Endodermal cell (in vitro differentiated cells): ENCODE data around the gene KHDC1. TPM values are rescaled to one million over a fixed set of nuclear protein-coding genes. Genes with fewer than 3 reads are reported as not detected.
"Not testable (repeated sequence)": the region's sequence is repeated elsewhere in the genome, so short reads cannot be mapped to it uniquely, and the experiment has no call there.

ENCODE experiments used
- DNase-seq: peaks from one replicate; pipeline ENCODE4 v3.0.0-alpha.2; 2017
- H3K27ac ChIP-seq: 2 replicates; pipeline ENCODE4 v1.5.1; 2013; ENCODE audit warnings: mild to moderate bottlenecking, low read depth, low read length, moderate library complexity
- H3K27me3 ChIP-seq: 2 replicates; pipeline ENCODE4 v1.6.1; 2013; ENCODE audit warnings: mild to moderate bottlenecking, low read length, moderate library complexity; ENCODE audit not compliant: insufficient read depth, control insufficient read depth, poor library complexity, severe bottlenecking
- H3K36me3 ChIP-seq: 2 replicates; pipeline ENCODE4 v1.7.0; 2013; ENCODE audit warnings: mild to moderate bottlenecking, low read length, moderate library complexity; ENCODE audit not compliant: control insufficient read depth, insufficient read depth
- H3K4me1 ChIP-seq: one replicate; pipeline ENCODE4 v1.7.0; 2013; ENCODE audit warnings: low read length; ENCODE audit not compliant: control insufficient read depth, insufficient read depth
- H3K4me3 ChIP-seq: 2 replicates; pipeline ENCODE4 v1.5.1; 2013; ENCODE audit warnings: mild to moderate bottlenecking, low read length, moderate library complexity
- H3K9ac ChIP-seq: 2 replicates; pipeline ENCODE4 v1.6.1; 2013; ENCODE audit warnings: mild to moderate bottlenecking, low read length, moderate library complexity; ENCODE audit not compliant: poor library complexity, severe bottlenecking; ENCODE audit errors: extremely low read depth
- H3K9me3 ChIP-seq: 2 replicates; pipeline ENCODE4 v1.6.1; 2013; ENCODE audit warnings: mild to moderate bottlenecking, low read length, moderate library complexity; ENCODE audit not compliant: control insufficient read depth
- H3K27ac Mint-ChIP-seq: 2 replicates; pipeline ENCODE4 v1.8.0; 2020; ENCODE audit warnings: mixed read lengths
- H3K27me3 Mint-ChIP-seq: 2 replicates; pipeline ENCODE4 v1.8.0; 2021; ENCODE audit warnings: mild to moderate bottlenecking, mixed read lengths; ENCODE audit not compliant: insufficient read depth
- H3K36me3 Mint-ChIP-seq: 2 replicates; pipeline ENCODE4 v1.8.0; 2020; ENCODE audit warnings: low read depth, mixed read lengths
- H3K4me1 Mint-ChIP-seq: 2 replicates; pipeline ENCODE4 v1.8.0; 2020; ENCODE audit warnings: mixed read lengths
- H3K4me3 Mint-ChIP-seq: 2 replicates; pipeline ENCODE4 v1.8.0; 2020; ENCODE audit warnings: mild to moderate bottlenecking, moderate library complexity, mixed read lengths
- H3K9me3 Mint-ChIP-seq: 2 replicates; pipeline ENCODE4 v1.8.0; 2020; ENCODE audit warnings: mild to moderate bottlenecking, mixed read lengths
- CTCF ChIP-seq: fragments of 200-600 bp; sonication (generic); conservative IDR thresholded peaks from 2 replicates; pipeline ENCODE4 v1.5.0; 2021; ENCODE audit warnings: antibody characterized with exemption, mild to moderate bottlenecking
- WGBS, 2 experiments: methylation state at CpG; one replicate each; pipeline versions ENCODE4 v1.1.5 to v1.1.7; 2013; ENCODE audit warnings: missing lambda C conversion rate in 2 of 2, mixed read lengths in 1 of 2; ENCODE audit not compliant: insufficient coverage in 1 of 2, insufficient read length in 1 of 2; 5-methylcytosine and 5-hydroxymethylcytosine counted together
- total RNA-seq, 2 donors: library from RNA; stranded (reverse); fragmentation: NEBNext Ultra II Directional in 1 of 2; extraction: Animal tissue kit (Norgen Biotek cat#: 25700) in 1 of 2; gene quantifications; 2 replicates in 1 of 2; 3 replicates in 1 of 2; pipeline ENCODE4 v1.2.1, GENCODE V29; 2021

KHDC1 gene
- total RNA-seq, 2 donors from 2014 or later, result 5.4 to 7.1 TPM

GRCh38 chr6:73282871-73283270, 19.9 kb upstream of the KHDC1 start:
- H3K27ac Mint-ChIP-seq, result peak overlapping the region; percentile 23

GRCh38 chr6:73281684-73282083, 18.7 kb upstream of the KHDC1 start:
- not testable (repeated sequence) for H3K27ac ChIP-seq, H3K9ac ChIP-seq, DNase-seq, H3K36me3 ChIP-seq, H3K9me3 Mint-ChIP-seq, H3K27ac Mint-ChIP-seq, H3K27me3 ChIP-seq, H3K4me1 Mint-ChIP-seq, H3K4me3 ChIP-seq, H3K9me3 ChIP-seq, H3K4me1 ChIP-seq, H3K27me3 Mint-ChIP-seq, H3K4me3 Mint-ChIP-seq
- 100% methylated on average over 2 to 4 of the region's 4 CpGs for WGBS, 2 experiments
- peaks cover 13% of the 10 kb centered on the region for H3K36me3 Mint-ChIP-seq

More at GRCh38 chr6:73282871-73283270, 19.9 kb upstream of the KHDC1 start:
- Histone ChIP-seq H3K27me3 (no peaks in the 10 kb centered on the region), H3K4me1 (no peaks in the 10 kb centered on the region), H3K9me3 (no peaks in the 10 kb centered on the region), H3K27ac (no peak overlapping the region), H3K36me3 (peaks cover 15% of the 10 kb centered on the region), H3K9ac (no peak overlapping the region), H3K4me3 (no peak overlapping the region)
- Mint-ChIP-seq H3K27me3 (no peaks in the 10 kb centered on the region), H3K4me3 (no peak overlapping the region), H3K9me3 (no peaks in the 10 kb centered on the region), H3K36me3 (peaks cover 13% of the 10 kb centered on the region), H3K4me1 (peaks cover 7% of the 10 kb centered on the region)
- no peak for DNase-seq
- TF ChIP-seq CTCF, result no peak
- 97 to 100% methylated on average over 3 to 5 of the region's 5 CpGs for WGBS, 2 experiments

- peaks cover 60% of the 10 kb centered on the region for H3K36me3 Mint-ChIP-seq
- H3K4me1 ChIP-seq, H3K27me3 Mint-ChIP-seq, H3K4me1 Mint-ChIP-seq, DNase-seq, H3K9ac ChIP-seq, H3K4me3 ChIP-seq, H3K27me3 ChIP-seq, H3K27ac Mint-ChIP-seq, H3K27ac ChIP-seq, H3K9me3 ChIP-seq, H3K4me3 Mint-ChIP-seq, H3K9me3 Mint-ChIP-seq, H3K36me3 ChIP-seq: not testable (repeated sequence)
- 95 to 100% methylated on average over 6 to 12 of the region's 13 CpGs for WGBS, 2 experiments
Observed at GRCh38 chr6:73269296-73269695, 6.3 kb upstream of the KHDC1 start.

GRCh38 chr6:73268896-73269295, 5.9 kb upstream of the KHDC1 start:
- peaks cover 58% of the 10 kb centered on the region for H3K36me3 Mint-ChIP-seq
- H3K9ac ChIP-seq, H3K9me3 Mint-ChIP-seq, H3K27me3 Mint-ChIP-seq, H3K36me3 ChIP-seq, H3K4me1 ChIP-seq, H3K27me3 ChIP-seq, H3K4me3 Mint-ChIP-seq, H3K27ac Mint-ChIP-seq, H3K4me1 Mint-ChIP-seq, H3K27ac ChIP-seq, H3K4me3 ChIP-seq, DNase-seq, H3K9me3 ChIP-seq: not testable (repeated sequence)
- 93 to 96% methylated on average over 8 to 23 of the region's 27 CpGs for WGBS, 2 experiments
